ENCODE results near the gene ADAMTS15. TPM values are rescaled to one million over a fixed set of nuclear protein-coding genes. Genes with fewer than 3 reads are reported as not detected.

The ADAMTS15 gene
- total and polyA plus RNA-seq, 2 donors (not counting 1 experiment from before 2014, with no cell fraction given): not detected

- peaks cover 25% of the 10 kb centered on the region for H3K27me3 Mint-ChIP-seq
- H3K79me2 ChIP-seq (ENCODE audit: control insufficient read depth, insufficient read depth, low read length): no peaks in the 10 kb centered on the region
- H3K9ac ChIP-seq (ENCODE audit: low read length): no peak overlapping the region
These were observed 49.7 kb downstream of the ADAMTS15 start for GRCh38 chr11:130498181-130498580.

GRCh38 chr11:130499828-130500227, 51.4 kb downstream of the ADAMTS15 start:
- no peaks in the 10 kb centered on the region for H3K27me3 ChIP-seq (replicated peaks in 1 of 4; ENCODE audit: control extremely low read depth in 1 of 4, control insufficient read depth in 3 of 4, insufficient read depth in 4 of 4, low read length in 3 of 4)
- H3K79me2 ChIP-seq (ENCODE audit: control insufficient read depth, insufficient read depth, low read length): no peaks in the 10 kb centered on the region
- intact Hi-C loops (cut with micrococcal nuclease): no loop called here
- no peaks in the 10 kb centered on the region for H3K36me3 ChIP-seq (replicated peaks in 1 of 2; ENCODE audit: control extremely low read depth in 1 of 2, control insufficient read depth in 1 of 2, extremely low read depth in 1 of 2, insufficient read depth in 2 of 2, low read length in 1 of 2)
- peaks cover under 1 to 7% (median 5%) of the 10 kb centered on the region in 3 donors for H3K9me3 ChIP-seq (ENCODE audit: control extremely low read depth in 1 of 3, control insufficient read depth in 2 of 3, insufficient read depth in 1 of 3, low read length in 2 of 3)
- no peak overlapping the region for H3K27ac ChIP-seq (ENCODE audit: low read length in 2 of 2)
- Mint-ChIP-seq H3K9me3 (ENCODE audit: insufficient read depth) (peaks cover 12% of the 10 kb centered on the region), H3K27me3 (peaks cover 35% of the 10 kb centered on the region), H3K4me3 (no peak overlapping the region), H3K27ac (no peak overlapping the region), H3K4me1 (no peaks in the 10 kb centered on the region)
- H2AFZ ChIP-seq (ENCODE audit: insufficient read depth, low read depth, low read length, poor library complexity, severe bottlenecking): no peak overlapping the region
- ChIA-PET CTCF (no interaction called here), POLR2A (no interaction called here)
- no peak overlapping the region for H3K4me3 ChIP-seq (ENCODE audit: control extremely low read depth in 1 of 5, extremely low read depth in 1 of 5, insufficient read depth in 1 of 5, low read depth in 2 of 5, low read length in 4 of 5)
- no peak for TF ChIP-seq CTCF (IDR thresholded peaks at IDR 0.05)
- TF ChIP-seq EZH2 (IDR thresholded peaks at IDR 0.05; ENCODE audit: borderline replicate concordance, insufficient read depth, low read depth, low read length, poor library complexity, severe bottlenecking): no peak
- DNase-seq: no peak
- no peaks in the 10 kb centered on the region for H3K4me1 ChIP-seq (ENCODE audit: control insufficient read depth in 2 of 2, insufficient read depth in 2 of 2, low read length in 2 of 2)
- H3K4me2 ChIP-seq (replicated peaks; ENCODE audit: low read depth, low read length, poor library complexity, severe bottlenecking): no peak overlapping the region
- no peak for ATAC-seq (ENCODE audit: low read depth)
- H4K20me1 ChIP-seq (ENCODE audit: control insufficient read depth, insufficient read depth, low read length, poor library complexity, severe bottlenecking): no peaks in the 10 kb centered on the region
- no peak overlapping the region for H3K9ac ChIP-seq (ENCODE audit: low read length)

More at GRCh38 chr11:130498181-130498580, 49.7 kb downstream of the ADAMTS15 start:
- CTCF ChIA-PET: no interaction called here
- Histone ChIP-seq H3K4me3 (ENCODE audit: control extremely low read depth in 1 of 5, extremely low read depth in 1 of 5, insufficient read depth in 1 of 5, low read depth in 2 of 5, low read length in 4 of 5) (no peak overlapping the region), H3K4me2 (replicated peaks; ENCODE audit: low read depth, low read length, poor library complexity, severe bottlenecking) (no peak overlapping the region), H4K20me1 (ENCODE audit: control insufficient read depth, insufficient read depth, low read length, poor library complexity, severe bottlenecking) (no peaks in the 10 kb centered on the region), H3K9me3 (ENCODE audit: control extremely low read depth in 1 of 3, control insufficient read depth in 2 of 3, insufficient read depth in 1 of 3, low read length in 2 of 3) (peaks cover 0 to 3% (median 2%) of the 10 kb centered on the region in 3 donors), H2AFZ (ENCODE audit: insufficient read depth, low read depth, low read length, poor library complexity, severe bottlenecking) (no peak overlapping the region), H3K4me1 (ENCODE audit: control insufficient read depth in 2 of 2, insufficient read depth in 2 of 2, low read length in 2 of 2) (no peaks in the 10 kb centered on the region), H3K36me3 (replicated peaks in 1 of 2; ENCODE audit: control extremely low read depth in 1 of 2, control insufficient read depth in 1 of 2, extremely low read depth in 1 of 2, insufficient read depth in 2 of 2, low read length in 1 of 2) (no peaks in the 10 kb centered on the region), H3K27ac (ENCODE audit: low read length in 2 of 2) (no peak overlapping the region), H3K27me3 (replicated peaks in 1 of 4; ENCODE audit: control extremely low read depth in 1 of 4, control insufficient read depth in 3 of 4, insufficient read depth in 4 of 4, low read length in 3 of 4) (peaks cover 0 to 4% (median 0%) of the 10 kb centered on the region in 4 experiments)
- POLR2A ChIA-PET: no interaction called here
- no peak overlapping the region for H3K27ac Mint-ChIP-seq
- intact Hi-C loops (cut with micrococcal nuclease): no loop called here
- ATAC-seq (ENCODE audit: low read depth) (no peak), DNase-seq (no peak)
- H3K4me3 Mint-ChIP-seq: no peak overlapping the region
- TF ChIP-seq EZH2 (IDR thresholded peaks at IDR 0.05; ENCODE audit: borderline replicate concordance, insufficient read depth, low read depth, low read length, poor library complexity, severe bottlenecking): no peak
- TF ChIP-seq CTCF (IDR thresholded peaks at IDR 0.05): no peak
- no peaks in the 10 kb centered on the region for H3K4me1 Mint-ChIP-seq
- H3K9me3 Mint-ChIP-seq (ENCODE audit: insufficient read depth): peaks cover 8% of the 10 kb centered on the region

Data from B cell (primary cell).